NCI-H524 (cell line): ENCODE data around the gene FBXO21.
A peak's percentile ranks its signal among the peaks of the same experiment; 100 is the strongest.

Experiments
- DNase-seq, 2 experiments: peaks; one replicate each; lab custom pipeline; 2025; lab: John Stamatoyannopoulos, UW

The FBXO21 gene

GRCh38 chr12:117162633-117163032, 27.6 kb downstream of the FBXO21 start:
- DNase-seq = no peak

- DNase-seq = no peak
Measured at GRCh38 chr12:117162167-117162539, 28.1 kb downstream of the FBXO21 start.

- no peak for DNase-seq
Measured at GRCh38 chr12:117161460-117162166, 28.7 kb downstream of the FBXO21 start.

GRCh38 chr12:117159674-117160073, 30.6 kb downstream of the FBXO21 start:
- DNase-seq = no peak

DNA sequence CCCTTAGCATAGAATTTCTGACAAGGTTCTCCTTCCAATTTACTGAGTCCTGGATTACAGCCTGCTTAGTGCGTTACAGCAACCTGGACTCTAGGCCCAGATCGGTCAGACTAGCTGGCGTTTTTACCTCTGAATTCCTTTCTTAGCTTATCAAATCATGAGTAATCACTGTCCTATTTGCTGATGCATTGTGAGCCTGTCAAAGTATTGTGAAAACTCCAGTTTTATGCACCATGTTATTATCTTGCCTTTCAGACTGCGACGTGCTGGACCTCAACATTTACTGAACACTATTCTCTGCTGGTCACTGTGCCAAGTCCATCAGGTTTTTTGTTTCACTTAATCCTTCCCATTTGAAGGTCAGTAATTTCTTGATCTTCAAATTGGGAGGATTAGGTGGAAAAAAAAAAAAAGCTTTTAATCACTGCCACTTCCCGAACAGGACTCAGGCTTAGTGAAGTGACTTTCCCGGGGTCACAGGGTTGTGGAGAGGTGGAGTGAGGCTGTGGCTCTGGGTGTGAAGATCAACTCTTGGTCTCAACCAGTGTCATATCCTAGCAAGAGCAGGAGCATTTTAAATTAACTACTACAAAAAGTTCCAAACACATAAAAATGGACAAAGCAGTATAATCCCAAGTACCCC, 31.2 kb downstream of the FBXO21 start:
- no peak for DNase-seq

- no peak for DNase-seq
Measured at GRCh38 chr12:117158096-117158495, 32.2 kb downstream of the FBXO21 start.

- DNase-seq = peak; percentile 38 to 75
Measured at GRCh38 chr12:117155278-117156060, 34.8 kb downstream of the FBXO21 start.

DNA sequence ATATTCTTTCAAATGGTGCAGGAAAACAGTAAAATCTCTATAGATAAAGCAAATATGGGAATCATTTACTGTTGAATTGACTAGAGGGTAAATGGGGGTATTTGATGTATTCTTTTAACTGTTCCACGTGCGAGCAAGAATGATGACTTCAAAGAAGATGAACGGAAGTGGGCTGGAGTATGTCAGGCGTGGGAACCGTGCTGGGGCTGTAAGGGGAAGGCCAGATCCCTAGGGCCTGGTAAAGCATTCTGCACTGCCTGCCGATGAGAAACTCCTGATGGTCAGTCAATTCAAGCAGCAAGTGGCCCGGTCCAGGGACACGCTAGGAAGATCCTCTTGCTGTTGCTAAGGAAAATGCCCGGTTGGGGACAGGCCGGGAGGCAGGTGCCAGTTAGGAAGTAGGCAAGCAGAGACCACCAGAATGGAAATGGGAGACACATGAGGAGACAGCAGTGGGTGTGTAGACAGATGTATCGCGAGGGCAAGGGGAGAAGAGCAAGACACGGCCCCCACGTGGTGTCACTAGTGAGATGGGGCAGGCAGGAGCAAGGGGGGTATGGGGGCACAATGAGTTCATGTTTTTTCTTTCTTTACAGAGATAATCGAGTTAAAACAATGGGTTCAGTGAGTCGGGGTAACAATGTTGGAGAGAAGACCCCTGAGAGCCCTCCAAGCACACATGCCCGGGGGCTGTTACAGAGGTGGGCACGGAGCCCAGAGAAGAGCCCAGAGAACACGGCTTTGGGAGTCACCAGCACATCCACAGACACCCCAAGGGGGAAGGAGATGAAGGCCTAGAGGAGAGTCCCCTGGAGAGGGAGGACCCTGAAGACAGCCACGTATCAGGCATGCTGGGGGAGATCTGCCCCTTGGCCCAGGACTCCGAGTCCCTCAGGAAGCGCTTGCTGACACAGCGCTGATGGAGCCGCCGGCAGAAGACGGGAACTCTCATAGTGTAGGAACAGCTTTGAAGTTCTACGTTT, 37.2 kb downstream of the FBXO21 start:
- no peak for DNase-seq

DNA sequence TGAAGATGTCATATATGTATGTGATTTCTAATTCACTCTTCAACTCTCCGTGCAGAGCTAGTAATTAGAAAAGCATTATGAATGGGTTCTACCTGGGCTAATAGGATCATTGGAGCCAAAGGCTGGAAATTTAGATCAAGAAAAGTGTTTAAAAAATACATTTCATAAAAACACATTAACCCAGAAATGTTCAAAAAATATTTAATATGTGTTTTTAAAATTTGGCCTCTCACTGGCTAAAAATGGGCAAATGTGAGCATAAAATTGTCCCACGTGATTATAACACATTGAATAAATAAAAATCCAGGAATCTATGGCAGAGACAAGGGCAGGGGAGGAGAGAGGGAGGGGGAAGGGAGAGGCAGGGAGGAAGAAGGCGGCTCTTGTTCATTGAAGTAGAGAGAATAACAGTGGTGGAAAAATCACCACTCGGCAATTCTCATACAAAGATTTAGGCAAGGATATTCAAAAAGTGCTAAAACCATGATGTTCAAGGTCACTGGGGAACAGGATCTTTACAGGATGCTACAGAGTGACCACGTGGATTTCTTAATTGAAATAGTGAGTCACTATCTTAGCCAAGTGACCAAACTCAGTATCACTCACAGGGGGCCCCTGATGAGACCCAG, 38.8 kb downstream of the FBXO21 start:
- DNase-seq = no peak

- DNase-seq = no peak
Measured at GRCh38 chr12:117149431-117149830, 40.8 kb downstream of the FBXO21 start.

GRCh38 chr12:117148642-117149041, 41.6 kb downstream of the FBXO21 start:
- DNase-seq = no peak

- DNase-seq = no peak
Measured at GRCh38 chr12:117147639-117148038, 42.6 kb downstream of the FBXO21 start.

DNA sequence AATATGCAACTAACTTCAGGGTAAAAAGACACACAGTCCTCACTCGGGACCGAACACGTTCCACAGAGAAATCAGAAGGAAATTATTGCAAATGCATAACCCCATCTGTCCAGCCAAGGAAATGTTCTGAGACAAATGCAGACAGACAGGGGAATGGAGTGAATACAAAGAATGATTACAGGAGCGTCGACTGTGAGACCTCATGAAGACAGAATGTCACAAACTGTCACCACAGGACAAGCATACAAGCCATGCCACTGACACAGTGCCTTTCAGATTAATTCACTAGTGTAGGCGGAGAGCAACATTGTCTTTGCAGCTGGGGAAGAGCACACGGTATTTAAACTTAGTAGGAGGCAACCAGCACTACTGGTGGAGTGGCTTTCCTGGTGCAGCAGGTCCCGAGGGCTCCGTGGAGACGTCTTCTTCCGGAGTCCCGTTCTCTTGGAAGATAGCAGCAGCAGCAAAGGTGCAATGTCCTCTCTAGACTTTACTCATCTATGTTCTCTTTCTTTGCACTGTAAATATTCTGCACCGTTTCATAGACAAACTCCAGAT, 44.6 kb downstream of the FBXO21 start:
- DNase-seq = no peak

- DNase-seq = no peak
Measured at GRCh38 chr12:117144599-117144998, 45.7 kb downstream of the FBXO21 start.

GRCh38 chr12:117143008-117143532, 47.2 kb downstream of the FBXO21 start:
- no peak for DNase-seq

GRCh38 chr12:117142094-117142493, 48.2 kb downstream of the FBXO21 start:
- DNase-seq = no peak

DNA sequence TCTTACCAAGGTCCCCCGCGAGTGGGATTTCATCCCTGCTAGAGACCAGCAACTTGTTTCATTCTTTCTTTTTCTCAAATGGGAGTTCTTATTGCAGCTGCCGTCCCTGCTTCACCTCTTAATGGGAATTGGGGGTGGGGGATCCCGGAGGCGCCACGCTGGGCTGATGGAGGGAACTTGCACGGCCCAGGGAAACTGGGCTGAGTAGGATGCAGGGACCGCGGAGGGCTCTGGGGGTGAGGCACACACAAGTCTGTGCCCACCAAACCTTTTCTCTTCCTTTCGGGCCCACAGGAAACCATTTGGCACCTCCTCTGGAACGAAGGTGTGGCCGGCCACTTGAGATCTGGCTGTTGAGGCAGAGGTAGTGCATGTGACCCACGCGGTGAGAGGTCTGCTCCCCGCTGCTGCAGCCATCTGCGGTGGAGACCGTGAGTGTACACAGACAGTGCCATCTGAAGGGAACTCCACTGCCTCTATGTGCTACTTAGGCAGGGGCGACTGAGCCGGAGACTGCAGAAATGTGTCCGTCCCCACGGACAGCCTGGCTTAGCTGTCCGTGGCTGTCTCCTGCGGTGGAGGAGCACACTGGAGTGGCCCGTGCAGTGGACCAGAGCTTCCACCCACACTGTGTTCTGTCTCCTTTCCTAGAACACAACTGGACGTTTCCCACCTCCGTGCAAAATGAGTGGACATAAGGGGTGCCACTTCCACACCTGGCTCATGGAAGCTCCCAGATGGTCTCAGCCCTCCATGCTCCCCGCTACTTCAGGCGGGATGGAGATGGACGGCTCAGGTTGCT, 49.0 kb downstream of the FBXO21 start:
- peak in 1 of 2 experiments; percentile 59 for DNase-seq

GRCh38 chr12:117140397-117141096, 49.7 kb downstream of the FBXO21 start:
- no peak for DNase-seq

DNA sequence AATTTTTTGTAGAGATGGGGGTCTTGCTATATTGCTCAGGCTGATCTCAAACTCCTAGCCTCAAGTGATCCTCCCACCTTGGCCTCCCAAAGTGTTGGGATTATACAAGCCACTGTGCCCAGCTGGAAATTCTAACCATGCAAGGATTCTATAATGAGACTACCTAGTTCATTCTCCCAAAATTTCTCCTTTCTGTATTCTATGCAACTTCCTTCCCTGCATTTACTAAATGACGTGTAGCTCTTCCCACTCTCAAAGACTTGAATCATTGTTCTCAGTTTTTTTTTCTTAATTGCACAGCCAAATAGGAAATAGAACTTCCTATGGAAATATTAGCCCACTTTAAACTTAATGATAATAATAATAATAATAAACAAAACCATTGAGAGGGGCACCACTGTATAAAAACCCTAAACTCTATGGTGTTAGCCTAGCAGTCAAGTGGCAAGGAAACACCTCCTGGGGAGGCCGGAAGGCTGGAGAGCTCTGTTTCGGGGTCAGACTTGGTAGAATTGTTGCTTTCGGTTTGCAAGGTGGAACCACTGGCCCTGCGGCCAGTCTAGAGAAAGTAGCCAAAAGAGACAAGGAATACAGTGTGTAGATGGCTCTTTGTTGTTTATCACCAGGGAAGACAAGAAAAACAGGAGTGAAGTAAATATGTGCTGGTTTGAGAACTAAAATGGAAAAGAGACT, 51.1 kb downstream of the FBXO21 start:
- DNase-seq = no peak
